ENCODE results near the gene CCDC32. TPM values are rescaled to one million over a fixed set of nuclear protein-coding genes. Genes with fewer than 3 reads are reported as not detected.

CCDC32 gene
- total RNA-seq, 1 experiment from 2014 or later, result 25.3 TPM

DNA sequence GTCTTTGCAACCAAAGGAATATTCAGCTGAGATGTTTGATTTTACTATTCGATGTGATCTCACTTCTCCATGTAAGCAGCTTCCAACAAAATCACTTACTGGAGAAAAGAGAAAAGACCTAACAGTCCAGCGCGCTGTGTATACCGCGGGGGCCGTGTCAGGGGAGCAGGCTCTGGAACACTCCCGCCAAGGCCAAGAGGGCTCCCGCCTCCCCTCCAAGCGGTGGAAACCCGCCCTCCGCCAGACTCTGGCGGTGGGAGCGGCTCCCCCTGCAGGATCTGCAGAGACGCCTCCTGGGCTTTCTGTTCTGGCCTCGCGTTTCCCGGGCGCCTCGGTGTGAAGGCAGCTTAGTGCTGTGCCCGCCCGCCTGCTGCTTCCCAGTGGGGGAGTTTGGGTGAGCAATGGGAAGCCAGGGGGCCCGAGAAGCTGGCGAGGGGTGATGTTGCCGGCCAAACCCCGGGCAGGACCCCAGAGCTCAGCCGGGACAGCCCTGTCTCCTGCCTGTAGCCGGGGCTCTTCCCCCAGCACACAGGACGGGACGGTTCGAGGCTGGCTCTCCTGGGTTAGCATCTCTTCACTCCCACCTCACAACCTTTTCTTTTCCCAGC, 57.8 kb downstream of the CCDC32 start:
- H2AFZ ChIP-seq (ENCODE audit: low read length), result no peak overlapping the region; the same call in 1 of the 2 replicates
- no peaks in the 10 kb centered on the region for H4K20me1 ChIP-seq (ENCODE audit: insufficient read depth, low read depth, low read length)
- H3K9ac ChIP-seq (ENCODE audit: low read length), result no peak overlapping the region
- no peak overlapping the region for H3K4me3 ChIP-seq (ENCODE audit: low read length)
- H3K27ac ChIP-seq (ENCODE audit: low read length), result no peak overlapping the region
- H3K4me2 ChIP-seq (ENCODE audit: low read depth, low read length, poor library complexity, severe bottlenecking), result no peak overlapping the region
- H3K79me2 ChIP-seq (ENCODE audit: low read length), result no peaks in the 10 kb centered on the region
- no peaks in the 10 kb centered on the region for H3K9me2 ChIP-seq (replicated peaks; ENCODE audit: insufficient read depth, low read length)
- H3K4me1 ChIP-seq (ENCODE audit: low read length), result peaks cover 21% of the 10 kb centered on the region
- H3K27me3 ChIP-seq (ENCODE audit: low read length), result no peaks in the 10 kb centered on the region
- H3K9me3 ChIP-seq (ENCODE audit: low read length), result no peaks in the 10 kb centered on the region
- DNase-seq, result peak; percentile 69
- H3K36me3 ChIP-seq (ENCODE audit: insufficient read depth, low read length), result no peaks in the 10 kb centered on the region

Small RNAs within 50 kb of the gene (small RNA-seq; reads per million reads assigned to genes)
- not detected for gene RF00017
- not detected for gene RNU6-516P

Other genes starting within 250 kb of the CCDC32 start
- 5.8 and 9.2 TPM in 2 replicates for gene INAFM2, start 241.3 kb downstream of the CCDC32 start, total RNA-seq (2014; rRNA removed; shearing (Covaris generic); ENCODE audit: low replicate concordance)
- gene CCDC9B, start 224.1 kb downstream of the CCDC32 start, total RNA-seq (2014; rRNA removed; shearing (Covaris generic); ENCODE audit: low replicate concordance), result 1.2 and 3.1 TPM in 2 replicates
- not detected in 2 replicates for gene PHGR1, start 214.0 kb downstream of the CCDC32 start, total RNA-seq (2014; rRNA removed; shearing (Covaris generic); ENCODE audit: low replicate concordance)
- gene DISP2, start 206.8 kb downstream of the CCDC32 start, total RNA-seq (2014; rRNA removed; shearing (Covaris generic); ENCODE audit: low replicate concordance), result 0.07 and 2.6 TPM in 2 replicates
- gene KNSTRN, start 182.3 kb downstream of the CCDC32 start, total RNA-seq (2014; rRNA removed; shearing (Covaris generic); ENCODE audit: low replicate concordance), result 34.5 and 43.1 TPM in 2 replicates
- 38.1 and 56.4 TPM in 2 replicates for gene IVD, start 159.2 kb downstream of the CCDC32 start, total RNA-seq (2014; rRNA removed; shearing (Covaris generic); ENCODE audit: low replicate concordance)
- 10.3 and 15.4 TPM in 2 replicates for gene BAHD1, start 124.1 kb downstream of the CCDC32 start, total RNA-seq (2014; rRNA removed; shearing (Covaris generic); ENCODE audit: low replicate concordance)
- 8.4 and 11.6 TPM in 2 replicates for gene CHST14, start 94.1 kb downstream of the CCDC32 start, total RNA-seq (2014; rRNA removed; shearing (Covaris generic); ENCODE audit: low replicate concordance)
- 13.6 and 33.0 TPM in 2 replicates for gene RPUSD2, start 4.3 kb upstream of the CCDC32 start, total RNA-seq (2014; rRNA removed; shearing (Covaris generic); ENCODE audit: low replicate concordance)
- gene KNL1, start 29.2 kb upstream of the CCDC32 start, total RNA-seq (2014; rRNA removed; shearing (Covaris generic); ENCODE audit: low replicate concordance), result 17.4 and 25.8 TPM in 2 replicates
- gene RAD51, start 130.1 kb upstream of the CCDC32 start, total RNA-seq (2014; rRNA removed; shearing (Covaris generic); ENCODE audit: low replicate concordance), result 8.6 and 11.4 TPM in 2 replicates
- 7.8 and 15.8 TPM in 2 replicates for gene RMDN3, start 190.2 kb upstream of the CCDC32 start, total RNA-seq (2014; rRNA removed; shearing (Covaris generic); ENCODE audit: low replicate concordance)
- gene GCHFR, start 199.0 kb upstream of the CCDC32 start, total RNA-seq (2014; rRNA removed; shearing (Covaris generic); ENCODE audit: low replicate concordance), result 173 and 503 TPM in 2 replicates
- 2.4 and 9.8 TPM in 2 replicates for gene C15orf62, start 204.9 kb upstream of the CCDC32 start, total RNA-seq (2014; rRNA removed; shearing (Covaris generic); ENCODE audit: low replicate concordance)
- 14.5 and 47.5 TPM in 2 replicates for gene ZFYVE19, start 242.0 kb upstream of the CCDC32 start, total RNA-seq (2014; rRNA removed; shearing (Covaris generic); ENCODE audit: low replicate concordance)
- 14.8 and 46.6 TPM in 2 replicates for gene DNAJC17, start 242.4 kb upstream of the CCDC32 start, total RNA-seq (2014; rRNA removed; shearing (Covaris generic); ENCODE audit: low replicate concordance)

Data from Karpas-422 (cell line).